ENCODE data around the gene RPS8.

The RPS8 gene

DNA sequence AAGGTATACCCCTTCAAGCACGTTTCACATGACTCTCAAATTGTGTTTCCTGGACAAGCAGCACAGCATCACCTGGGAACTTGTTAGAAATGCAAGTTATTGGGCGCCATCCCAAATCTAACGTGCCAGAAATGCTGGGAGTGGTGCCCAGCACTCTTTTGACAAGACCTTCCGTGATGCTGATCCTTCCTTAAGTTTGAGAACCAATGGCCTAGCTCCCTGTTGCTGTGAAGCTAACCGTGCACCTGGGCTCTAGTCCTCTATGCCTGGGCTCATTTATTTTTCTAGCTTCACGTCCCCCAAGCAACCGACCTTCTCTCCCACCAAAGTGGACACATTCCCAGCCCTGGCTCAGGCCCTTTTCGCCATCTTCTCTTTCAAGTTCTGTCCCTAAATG is 8.4 kb downstream of the RPS8 start:
- Histone ChIP-seq H3K4me3 (ENCODE audit: low read length) (no peak overlapping the region), H2AFZ (ENCODE audit: low read length) (no peak overlapping the region)

DNA sequence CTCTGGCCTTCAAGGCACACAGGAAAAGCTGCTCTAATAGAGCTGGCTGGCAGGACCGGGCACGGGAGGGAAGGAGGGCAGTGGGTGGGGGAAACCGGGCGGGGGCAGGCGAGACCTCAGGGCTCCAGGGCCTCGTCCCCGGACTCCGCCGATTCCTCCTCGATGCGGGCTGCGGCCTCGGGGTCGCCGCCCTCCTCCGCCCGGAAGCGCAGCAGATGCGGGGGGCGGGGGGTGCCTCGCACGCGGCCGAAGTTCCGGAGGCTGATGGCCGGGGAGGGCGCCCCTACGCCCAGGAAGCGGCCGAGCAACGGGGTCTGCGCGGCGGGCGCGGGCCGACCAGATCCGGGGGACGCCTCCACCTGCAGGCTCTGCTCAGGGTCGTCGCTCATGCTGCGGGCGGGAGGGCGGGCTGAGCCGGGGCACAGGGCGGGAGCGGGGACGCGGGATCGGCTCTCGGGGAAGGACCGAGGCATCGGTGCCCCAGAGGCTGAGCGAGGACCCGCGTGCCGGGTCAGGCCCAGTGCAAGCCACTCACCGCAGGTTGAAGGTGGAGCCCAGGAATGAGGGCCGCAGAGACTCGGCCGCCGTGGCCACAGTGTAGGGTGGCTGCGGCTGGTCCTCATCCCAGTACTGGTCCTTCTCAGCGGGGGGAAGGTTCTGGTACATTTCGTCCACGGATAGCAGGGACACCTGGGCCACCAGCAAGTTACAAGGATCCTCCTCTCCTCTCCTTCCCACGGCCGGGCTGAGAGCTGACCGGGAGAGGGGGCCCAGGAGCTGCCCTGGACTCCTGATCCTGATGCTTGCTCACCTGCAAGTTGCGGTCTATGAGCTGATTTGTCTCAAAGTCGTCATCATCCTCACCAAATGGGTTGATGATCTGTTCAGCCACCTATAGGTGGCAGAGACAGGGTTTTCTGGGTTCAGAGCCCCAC is 9.0 kb downstream of the RPS8 start:
- Histone ChIP-seq H3K9me2 (replicated peaks; ENCODE audit: insufficient read depth, low read length) (no peaks in the 10 kb centered on the region), H3K27ac (ENCODE audit: low read length) (no peak overlapping the region), H3F3A (ENCODE audit: insufficient read depth, low read length) (peaks cover 24% of the 10 kb centered on the region), H3K36me3 (replicated peaks; ENCODE audit: insufficient read depth, low read length) (no peaks in the 10 kb centered on the region), H4K20me1 (ENCODE audit: insufficient read depth, low read length) (no peaks in the 10 kb centered on the region), H3K9ac (ENCODE audit: low read length) (no peak overlapping the region), H3K4me2 (ENCODE audit: low read depth, low read length) (no peak overlapping the region), H3K4me1 (ENCODE audit: low read length) (peaks cover 8% of the 10 kb centered on the region; the same call in 1 of the 2 replicates), H3K4me3 (ENCODE audit: low read length) (no peak overlapping the region), H2AFZ (ENCODE audit: low read length) (no peak overlapping the region), H3K79me2 (ENCODE audit: low read length) (no peaks in the 10 kb centered on the region), H3K9me3 (replicated peaks; ENCODE audit: insufficient read depth, low read length) (no peaks in the 10 kb centered on the region), H3K27me3 (replicated peaks; ENCODE audit: insufficient read depth, low read length) (no peaks in the 10 kb centered on the region)
- no peak for TF ChIP-seq EZH2phosphoT487 (IDR thresholded peaks at IDR 0.05; ENCODE audit: low read length)
- no peak for TF ChIP-seq EZH2 (optimal IDR thresholded peaks at IDR 0.05; ENCODE audit: low read depth, low read length)
- TF ChIP-seq, protein P1, sequence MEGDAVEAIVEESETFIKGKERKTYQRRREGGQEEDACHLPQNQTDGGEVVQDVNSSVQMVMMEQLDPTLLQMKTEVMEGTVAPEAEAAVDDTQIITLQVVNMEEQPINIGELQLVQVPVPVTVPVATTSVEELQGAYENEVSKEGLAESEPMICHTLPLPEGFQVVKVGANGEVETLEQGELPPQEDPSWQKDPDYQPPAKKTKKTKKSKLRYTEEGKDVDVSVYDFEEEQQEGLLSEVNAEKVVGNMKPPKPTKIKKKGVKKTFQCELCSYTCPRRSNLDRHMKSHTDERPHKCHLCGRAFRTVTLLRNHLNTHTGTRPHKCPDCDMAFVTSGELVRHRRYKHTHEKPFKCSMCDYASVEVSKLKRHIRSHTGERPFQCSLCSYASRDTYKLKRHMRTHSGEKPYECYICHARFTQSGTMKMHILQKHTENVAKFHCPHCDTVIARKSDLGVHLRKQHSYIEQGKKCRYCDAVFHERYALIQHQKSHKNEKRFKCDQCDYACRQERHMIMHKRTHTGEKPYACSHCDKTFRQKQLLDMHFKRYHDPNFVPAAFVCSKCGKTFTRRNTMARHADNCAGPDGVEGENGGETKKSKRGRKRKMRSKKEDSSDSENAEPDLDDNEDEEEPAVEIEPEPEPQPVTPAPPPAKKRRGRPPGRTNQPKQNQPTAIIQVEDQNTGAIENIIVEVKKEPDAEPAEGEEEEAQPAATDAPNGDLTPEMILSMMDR (IDR thresholded peaks at IDR 0.05; ENCODE audit: low read length), result no peak
- no peak for DNase-seq

More for the DNA sequence above, 8.4 kb downstream of the RPS8 start:
- Histone ChIP-seq H3K79me2 (ENCODE audit: low read length) (peaks cover 1% of the 10 kb centered on the region), H4K20me1 (ENCODE audit: insufficient read depth, low read length) (peaks cover 1% of the 10 kb centered on the region; the same call in 1 of the 2 replicates), H3F3A (ENCODE audit: insufficient read depth, low read length) (peaks cover 26% of the 10 kb centered on the region), H3K36me3 (replicated peaks; ENCODE audit: insufficient read depth, low read length) (peaks cover 2% of the 10 kb centered on the region), H3K9me3 (replicated peaks; ENCODE audit: insufficient read depth, low read length) (no peaks in the 10 kb centered on the region), H3K9ac (ENCODE audit: low read length) (no peak overlapping the region), H3K27me3 (replicated peaks; ENCODE audit: insufficient read depth, low read length) (no peaks in the 10 kb centered on the region), H3K4me2 (ENCODE audit: low read depth, low read length) (no peak overlapping the region), H3K27ac (ENCODE audit: low read length) (no peak overlapping the region), H3K9me2 (replicated peaks; ENCODE audit: insufficient read depth, low read length) (no peaks in the 10 kb centered on the region), H3K4me1 (ENCODE audit: low read length) (peaks cover 8% of the 10 kb centered on the region; the same call in 1 of the 2 replicates)
- no peak for TF ChIP-seq EZH2phosphoT487 (IDR thresholded peaks at IDR 0.05; ENCODE audit: low read length)
- no peak for TF ChIP-seq EZH2 (optimal IDR thresholded peaks at IDR 0.05; ENCODE audit: low read depth, low read length)
- TF ChIP-seq, protein P1 (IDR thresholded peaks at IDR 0.05; ENCODE audit: low read length), result no peak
- DNase-seq, result no peak

DNA sequence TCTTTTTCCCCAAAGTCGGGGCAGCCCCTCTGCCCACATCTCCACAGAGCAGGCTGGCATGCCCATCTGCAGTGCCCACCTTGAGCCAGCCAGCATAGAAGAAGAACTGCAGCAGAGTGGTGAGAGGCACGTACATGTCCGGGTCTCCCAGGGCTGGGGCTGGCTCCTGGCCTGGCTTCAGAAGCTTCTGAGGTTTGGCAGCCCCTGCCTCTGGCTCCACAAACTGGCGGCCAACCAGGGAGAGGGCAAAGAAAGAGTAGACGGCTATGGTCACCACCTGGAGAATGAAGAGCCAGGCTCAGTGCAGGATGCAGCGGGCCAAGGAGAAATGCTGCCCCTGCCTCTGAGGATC is 9.7 kb downstream of the RPS8 start:
- Histone ChIP-seq H3K4me3 (ENCODE audit: low read length) (no peak overlapping the region), H3F3A (ENCODE audit: insufficient read depth, low read length) (peaks cover 23% of the 10 kb centered on the region), H3K9me2 (replicated peaks; ENCODE audit: insufficient read depth, low read length) (no peaks in the 10 kb centered on the region)

More for the DNA sequence above, 9.7 kb downstream of the RPS8 start:
- peaks cover 8% of the 10 kb centered on the region; the same call in 1 of the 2 replicates for H3K4me1 ChIP-seq (ENCODE audit: low read length)
- H3K9me3 ChIP-seq (replicated peaks; ENCODE audit: insufficient read depth, low read length), result no peaks in the 10 kb centered on the region
- H2AFZ ChIP-seq (ENCODE audit: low read length), result no peak overlapping the region
- no peak overlapping the region for H3K4me2 ChIP-seq (ENCODE audit: low read depth, low read length)
- H3K27me3 ChIP-seq (replicated peaks; ENCODE audit: insufficient read depth, low read length), result no peaks in the 10 kb centered on the region
- no peaks in the 10 kb centered on the region for H3K36me3 ChIP-seq (replicated peaks; ENCODE audit: insufficient read depth, low read length)
- H4K20me1 ChIP-seq (ENCODE audit: insufficient read depth, low read length), result no peaks in the 10 kb centered on the region
- no peak overlapping the region for H3K9ac ChIP-seq (ENCODE audit: low read length)
- no peaks in the 10 kb centered on the region for H3K79me2 ChIP-seq (ENCODE audit: low read length)
- no peak overlapping the region for H3K27ac ChIP-seq (ENCODE audit: low read length)
- DNase-seq, result no peak
- TF ChIP-seq, protein P1 (IDR thresholded peaks at IDR 0.05; ENCODE audit: low read length), result no peak
- TF ChIP-seq EZH2phosphoT487 (IDR thresholded peaks at IDR 0.05; ENCODE audit: low read length) (no peak), EZH2 (optimal IDR thresholded peaks at IDR 0.05; ENCODE audit: low read depth, low read length) (no peak)

All from MM.1S (cell line).